GM13977 (cell line): ENCODE measurements around the gene ALLC.

ENCODE experiments used
- DNase-seq: peaks from one replicate; pipeline ENCODE4 v3.0.0; 2012; ENCODE audit warnings: low spot score
- CTCF ChIP-seq: IDR thresholded peaks from 2 replicates; pipeline ENCODE4 v1.5.1; 2012; ENCODE audit warnings: mild to moderate bottlenecking, control low read depth; ENCODE audit not compliant: insufficient read depth; ENCODE audit errors: extremely low read depth, missing control alignments
- in situ Hi-C: fragments of 300-500 bp; cut with MboI; formaldehyde crosslinking; loops from one replicate; pipeline ENCODE4 v1.12.0; 2022; ENCODE audit warnings: low sequenced_read_pairs, low pct_unique_long_range_greater_than_20kb, mixed read lengths, inconsistent platforms; ENCODE audit not compliant: unreplicated experiment

The ALLC gene

GRCh38 chr2:3641841-3642421 is 16.1 kb upstream of the ALLC start:
- no peak for DNase-seq
- in situ Hi-C loops: no loop called here
- no peak for TF ChIP-seq CTCF

GRCh38 chr2:3642521-3643215 is 15.3 kb upstream of the ALLC start:
- in situ Hi-C loops: no loop called here
- TF ChIP-seq CTCF: no peak
- no peak for DNase-seq

- no peak for DNase-seq
- no peak for TF ChIP-seq CTCF
- in situ Hi-C loops: no loop called here
Observed at GRCh38 chr2:3643371-3644245, 14.4 kb upstream of the ALLC start.

GRCh38 chr2:3644246-3644525 is 13.8 kb upstream of the ALLC start:
- in situ Hi-C loops: no loop called here
- no peak for TF ChIP-seq CTCF
- no peak for DNase-seq

GRCh38 chr2:3644891-3645605 is 13.0 kb upstream of the ALLC start:
- DNase-seq: no peak
- no peak for TF ChIP-seq CTCF
- in situ Hi-C loops: no loop called here

- TF ChIP-seq CTCF: no peak
- DNase-seq: no peak
- in situ Hi-C loops: no loop called here
Observed at GRCh38 chr2:3645745-3646389, 12.1 kb upstream of the ALLC start.
